ENCODE data around the gene PWWP2B.
"Not testable (repeated sequence)": the region's sequence is repeated elsewhere in the genome, so short reads cannot be mapped to it uniquely, and the experiment has no call there.

PWWP2B gene

DNA sequence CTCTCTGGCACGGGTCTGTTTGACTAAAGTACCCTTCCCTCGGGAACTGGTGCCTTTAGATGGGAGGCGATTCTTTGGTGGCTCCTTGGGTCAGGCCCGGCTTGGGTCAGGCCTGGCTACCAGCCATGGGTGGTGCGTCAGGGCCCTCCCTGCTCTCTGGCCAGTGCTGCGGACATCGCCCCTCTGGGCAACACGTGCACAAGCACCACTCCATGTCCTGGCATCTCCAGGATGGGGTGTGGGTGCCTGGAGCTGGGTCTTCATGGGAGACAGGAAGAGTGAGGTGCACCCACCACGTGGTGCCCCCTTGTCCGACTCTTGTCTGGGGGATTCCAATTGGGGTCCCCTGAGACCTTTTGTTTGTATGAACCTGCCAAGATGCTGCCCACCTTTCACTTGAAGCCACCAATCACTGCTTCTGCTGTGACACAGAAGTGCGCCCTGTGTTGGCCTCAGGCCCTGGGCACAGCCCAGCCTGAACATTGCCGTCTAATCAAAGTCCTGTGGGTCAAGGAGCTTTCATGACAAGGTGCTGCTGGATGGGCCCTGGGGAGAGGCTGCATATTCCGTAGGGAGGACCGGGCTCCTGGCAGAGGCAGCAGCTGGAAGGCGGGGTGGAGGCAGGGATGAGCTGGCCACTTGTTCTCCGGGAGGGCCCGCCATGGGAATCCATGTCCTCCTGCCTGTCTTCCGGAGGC, 11.1 kb upstream of the PWWP2B start:
- Histone ChIP-seq H3K36me3 (ENCODE audit: insufficient read depth) (no peaks in the 10 kb centered on the region), H2AFZ (ENCODE audit: low read depth) (no peak overlapping the region), H3K4me2 (no peak overlapping the region), H3K9ac (no peak overlapping the region), H3K27me3 (ENCODE audit: insufficient read depth, low read depth) (peaks cover 39% of the 10 kb centered on the region), H3K79me2 (ENCODE audit: insufficient read depth, low read depth) (no peaks in the 10 kb centered on the region), H3K4me3 (IDR thresholded peaks at IDR 0.05; ENCODE audit: insufficient read depth, low read depth, low read length) (no peak overlapping the region), H3K4me1 (ENCODE audit: low read depth, poor library complexity, severe bottlenecking) (peaks cover 23% of the 10 kb centered on the region), H4K20me1 (ENCODE audit: insufficient read depth) (no peaks in the 10 kb centered on the region), H3K27ac (no peak overlapping the region)
- TF ChIP-seq, protein P1, sequence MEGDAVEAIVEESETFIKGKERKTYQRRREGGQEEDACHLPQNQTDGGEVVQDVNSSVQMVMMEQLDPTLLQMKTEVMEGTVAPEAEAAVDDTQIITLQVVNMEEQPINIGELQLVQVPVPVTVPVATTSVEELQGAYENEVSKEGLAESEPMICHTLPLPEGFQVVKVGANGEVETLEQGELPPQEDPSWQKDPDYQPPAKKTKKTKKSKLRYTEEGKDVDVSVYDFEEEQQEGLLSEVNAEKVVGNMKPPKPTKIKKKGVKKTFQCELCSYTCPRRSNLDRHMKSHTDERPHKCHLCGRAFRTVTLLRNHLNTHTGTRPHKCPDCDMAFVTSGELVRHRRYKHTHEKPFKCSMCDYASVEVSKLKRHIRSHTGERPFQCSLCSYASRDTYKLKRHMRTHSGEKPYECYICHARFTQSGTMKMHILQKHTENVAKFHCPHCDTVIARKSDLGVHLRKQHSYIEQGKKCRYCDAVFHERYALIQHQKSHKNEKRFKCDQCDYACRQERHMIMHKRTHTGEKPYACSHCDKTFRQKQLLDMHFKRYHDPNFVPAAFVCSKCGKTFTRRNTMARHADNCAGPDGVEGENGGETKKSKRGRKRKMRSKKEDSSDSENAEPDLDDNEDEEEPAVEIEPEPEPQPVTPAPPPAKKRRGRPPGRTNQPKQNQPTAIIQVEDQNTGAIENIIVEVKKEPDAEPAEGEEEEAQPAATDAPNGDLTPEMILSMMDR (conservative IDR thresholded peaks at IDR 0.05; ENCODE audit: low read depth, low read length), result no peak

- no peak overlapping the region for H3K27ac ChIP-seq
- H2AFZ ChIP-seq (ENCODE audit: low read depth), result no peak overlapping the region
- TF ChIP-seq, protein P1 (conservative IDR thresholded peaks at IDR 0.05; ENCODE audit: low read depth, low read length), result no peak
- no peaks in the 10 kb centered on the region for H3K36me3 ChIP-seq (ENCODE audit: insufficient read depth)
- no peaks in the 10 kb centered on the region for H3K79me2 ChIP-seq (ENCODE audit: insufficient read depth, low read depth)
- peaks cover 23% of the 10 kb centered on the region for H3K4me1 ChIP-seq (ENCODE audit: low read depth, poor library complexity, severe bottlenecking)
- no peaks in the 10 kb centered on the region for H4K20me1 ChIP-seq (ENCODE audit: insufficient read depth)
- H3K4me3 ChIP-seq (IDR thresholded peaks at IDR 0.05; ENCODE audit: insufficient read depth, low read depth, low read length), result no peak overlapping the region
- H3K27me3 ChIP-seq (ENCODE audit: insufficient read depth, low read depth), result peaks cover 33% of the 10 kb centered on the region
- H3K9ac ChIP-seq, result no peak overlapping the region
- no peak overlapping the region for H3K4me2 ChIP-seq
These were observed 10.6 kb upstream of the PWWP2B start for GRCh38 chr10:132386419-132386831.

DNA sequence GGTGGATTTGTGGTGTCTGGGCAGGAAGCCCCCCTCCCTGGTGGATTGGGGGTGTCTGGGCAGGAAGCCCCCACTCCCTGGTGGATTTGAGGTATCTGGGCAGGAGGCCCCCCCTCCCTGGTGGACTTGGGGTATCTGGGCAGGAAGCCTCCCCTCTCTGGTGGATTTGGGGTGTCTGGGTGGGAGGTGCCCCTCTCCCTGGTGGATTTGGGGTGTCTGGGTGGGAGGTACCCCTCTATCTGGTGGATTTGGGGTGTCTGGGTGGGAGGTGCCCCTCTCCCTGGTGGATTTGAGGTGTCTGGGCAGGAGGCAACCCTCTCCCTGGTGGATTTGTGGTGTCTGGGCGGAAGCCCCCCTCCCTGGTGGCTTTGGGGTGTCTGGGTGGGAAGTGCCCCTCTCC, 10.1 kb upstream of the PWWP2B start:
- not testable (repeated sequence) for H3K36me3 ChIP-seq (ENCODE audit: insufficient read depth); H3K4me3 ChIP-seq (IDR thresholded peaks at IDR 0.05; ENCODE audit: insufficient read depth, low read depth, low read length); H3K27ac ChIP-seq; H3K79me2 ChIP-seq (ENCODE audit: insufficient read depth, low read depth); H3K9ac ChIP-seq; H4K20me1 ChIP-seq (ENCODE audit: insufficient read depth); H2AFZ ChIP-seq (ENCODE audit: low read depth); H3K4me2 ChIP-seq
- H3K27me3 ChIP-seq (ENCODE audit: insufficient read depth, low read depth), result peaks cover 29% of the 10 kb centered on the region
- peaks cover 23% of the 10 kb centered on the region for H3K4me1 ChIP-seq (ENCODE audit: low read depth, poor library complexity, severe bottlenecking)

DNA sequence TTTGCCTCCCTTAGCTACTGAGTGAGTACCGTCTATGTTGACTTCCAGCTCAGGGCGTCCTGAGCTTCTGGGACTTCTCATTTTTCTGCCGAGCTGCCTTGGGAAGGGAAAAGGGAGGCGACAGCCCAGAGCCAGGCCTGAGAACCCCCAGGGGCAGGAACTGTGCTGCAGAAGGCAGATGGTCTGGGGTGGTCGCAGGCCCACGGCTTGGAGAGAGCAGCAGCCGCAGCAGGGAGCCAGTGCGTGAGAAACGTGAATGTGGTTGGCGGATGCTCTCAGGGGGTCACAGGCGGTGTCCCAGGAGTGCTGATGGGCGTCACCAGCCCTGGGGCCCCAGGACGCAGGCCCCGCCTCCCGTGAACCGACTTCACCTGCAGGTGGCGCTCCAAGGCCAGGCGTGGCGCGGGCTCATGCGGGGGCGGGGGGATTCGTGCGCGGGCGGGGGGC, 9.2 kb upstream of the PWWP2B start:
- Histone ChIP-seq H3K36me3 (ENCODE audit: insufficient read depth) (no peaks in the 10 kb centered on the region), H3K27me3 (ENCODE audit: insufficient read depth, low read depth) (peaks cover 20% of the 10 kb centered on the region; the same call in 1 of the 2 replicates), H4K20me1 (ENCODE audit: insufficient read depth) (no peaks in the 10 kb centered on the region), H3K4me3 (IDR thresholded peaks at IDR 0.05; ENCODE audit: insufficient read depth, low read depth, low read length) (no peak overlapping the region), H3K4me2 (peak overlapping the region; percentile 29; the same call in 1 of the 2 replicates), H3K4me1 (ENCODE audit: low read depth, poor library complexity, severe bottlenecking) (peaks cover 23% of the 10 kb centered on the region), H2AFZ (ENCODE audit: low read depth) (peak overlapping the region; percentile 23; the same call in 1 of the 2 replicates), H3K9ac (no peak overlapping the region), H3K79me2 (ENCODE audit: insufficient read depth, low read depth) (no peaks in the 10 kb centered on the region), H3K27ac (no peak overlapping the region)
- TF ChIP-seq, protein P1 (conservative IDR thresholded peaks at IDR 0.05; ENCODE audit: low read depth, low read length), result peak; percentile 53

- no peaks in the 10 kb centered on the region for H4K20me1 ChIP-seq (ENCODE audit: insufficient read depth)
- H2AFZ ChIP-seq (ENCODE audit: low read depth), result no peak overlapping the region
- H3K27me3 ChIP-seq (ENCODE audit: insufficient read depth, low read depth), result peaks cover 8% of the 10 kb centered on the region; the same call in 1 of the 2 replicates
- H3K9ac ChIP-seq, result no peak overlapping the region
- H3K4me2 ChIP-seq, result peak overlapping the region; percentile 21; the same call in 1 of the 2 replicates
- H3K79me2 ChIP-seq (ENCODE audit: insufficient read depth, low read depth), result no peaks in the 10 kb centered on the region
- TF ChIP-seq, protein P1 (conservative IDR thresholded peaks at IDR 0.05; ENCODE audit: low read depth, low read length), result no peak
- H3K27ac ChIP-seq, result no peak overlapping the region
- H3K4me1 ChIP-seq (ENCODE audit: low read depth, poor library complexity, severe bottlenecking), result peaks cover 23% of the 10 kb centered on the region
- H3K4me3 ChIP-seq (IDR thresholded peaks at IDR 0.05; ENCODE audit: insufficient read depth, low read depth, low read length), result no peak overlapping the region
- H3K36me3 ChIP-seq (ENCODE audit: insufficient read depth), result no peaks in the 10 kb centered on the region
These were observed 8.0 kb upstream of the PWWP2B start for GRCh38 chr10:132388891-132389432.
